HUDEP-2 (cell line): ENCODE results near the gene EML4.

Experiments used
- DNase-seq, 76 experiments: peaks; one replicate each; lab custom pipeline; 2025; ENCODE audit not compliant: unreplicated experiment in 76 of 76; lab: John Stamatoyannopoulos, UW

The EML4 gene

GRCh38 chr2:42298132-42298531, 129.0 kb downstream of the EML4 start:
- DNase-seq: no peak

DNA sequence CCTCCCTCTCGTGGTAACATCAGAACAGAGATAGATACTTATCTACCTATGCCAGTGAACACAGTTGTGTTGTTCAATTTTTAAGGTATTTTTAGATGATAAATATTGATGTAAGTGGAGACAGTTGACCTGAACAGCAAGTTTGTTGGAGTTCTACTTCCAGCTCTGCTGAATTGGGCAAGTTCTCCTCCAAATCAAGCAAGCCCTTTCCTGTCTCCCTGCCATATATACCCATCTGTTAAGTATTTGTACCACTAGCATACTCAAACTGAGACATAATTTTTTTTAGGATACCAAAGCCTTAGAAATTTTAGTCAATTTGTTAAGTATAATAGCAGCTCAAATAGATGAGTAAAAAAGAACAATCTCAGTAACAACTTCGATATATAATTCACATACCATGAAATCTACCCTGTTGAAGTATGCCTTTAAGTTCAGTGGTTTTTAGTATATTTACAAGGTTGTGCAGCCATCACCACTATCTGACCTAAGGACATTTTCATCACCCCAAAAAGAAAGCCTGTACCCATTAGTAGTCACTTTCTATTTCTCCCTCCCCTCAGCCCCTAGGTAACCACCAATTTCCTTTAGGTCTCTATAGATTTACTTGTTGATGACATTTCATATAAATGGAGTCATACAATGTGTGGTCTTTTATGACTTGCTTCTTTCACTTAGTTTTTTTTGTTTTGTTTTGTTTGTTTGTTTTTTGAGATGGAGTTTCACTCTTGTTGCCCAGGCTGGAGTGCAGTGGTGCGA, 130.0 kb downstream of the EML4 start:
- no peak for DNase-seq

- no peak for DNase-seq
These were observed 131.4 kb downstream of the EML4 start for GRCh38 chr2:42300527-42300926.

DNA sequence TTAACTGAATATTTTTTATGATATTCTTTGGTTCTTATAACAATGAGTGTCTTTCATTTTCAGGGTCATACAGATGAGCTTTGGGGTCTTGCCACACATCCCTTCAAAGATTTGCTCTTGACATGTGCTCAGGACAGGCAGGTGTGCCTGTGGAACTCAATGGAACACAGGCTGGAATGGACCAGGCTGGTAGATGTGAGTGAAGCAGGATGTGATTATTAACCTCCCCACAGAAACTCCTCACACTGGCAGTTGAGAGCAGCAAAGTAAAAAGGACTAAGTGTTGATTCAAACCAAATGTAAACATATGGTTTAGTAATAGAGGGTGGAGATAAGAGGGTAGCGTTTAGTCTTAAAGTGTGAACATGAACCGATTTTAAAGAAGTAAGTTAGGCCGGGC, 134.1 kb downstream of the EML4 start:
- no peak for DNase-seq

GRCh38 chr2:42304059-42304713, 135.0 kb downstream of the EML4 start:
- DNase-seq: no peak

DNA sequence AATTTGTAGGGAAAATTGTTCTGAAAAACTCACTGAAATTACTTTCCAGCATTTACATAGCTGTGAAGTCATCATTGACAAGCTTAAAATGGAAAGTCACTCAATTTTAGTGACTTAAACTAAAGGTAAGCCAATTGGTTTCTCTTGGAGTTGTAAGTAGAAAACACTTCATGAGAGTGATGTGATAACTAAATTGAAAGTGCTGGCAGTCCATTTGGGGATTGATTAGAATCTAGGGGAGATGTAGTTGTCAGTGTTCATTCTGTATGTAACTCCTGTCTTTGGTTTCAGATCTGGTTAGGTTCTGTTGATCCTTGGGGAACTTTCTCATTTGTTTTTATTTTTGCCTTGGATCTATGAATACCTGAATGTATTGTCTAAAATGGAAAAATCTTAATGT, 138.0 kb downstream of the EML4 start:
- DNase-seq: no peak

DNA sequence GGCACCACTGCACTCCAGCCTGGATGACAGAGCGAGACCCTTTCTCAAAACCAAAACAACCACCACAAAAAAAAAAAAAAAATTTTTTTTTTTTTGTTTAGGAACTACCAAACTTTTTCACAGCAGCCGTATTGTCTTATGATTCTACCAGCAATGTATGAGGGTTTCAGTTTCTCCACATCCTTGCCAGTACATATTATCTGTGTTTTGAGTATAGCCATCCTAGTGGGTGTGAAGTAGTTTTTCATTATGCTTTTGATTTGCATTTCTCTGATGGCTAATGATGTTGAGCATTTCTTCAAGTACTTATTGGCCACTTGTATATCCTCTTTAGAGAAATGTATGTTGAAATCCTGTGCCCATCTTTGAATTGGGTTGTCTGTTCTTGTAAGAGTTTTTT, 140.2 kb downstream of the EML4 start:
- DNase-seq: no peak

GRCh38 chr2:42310007-42310515, 140.9 kb downstream of the EML4 start:
- no peak for DNase-seq

DNA sequence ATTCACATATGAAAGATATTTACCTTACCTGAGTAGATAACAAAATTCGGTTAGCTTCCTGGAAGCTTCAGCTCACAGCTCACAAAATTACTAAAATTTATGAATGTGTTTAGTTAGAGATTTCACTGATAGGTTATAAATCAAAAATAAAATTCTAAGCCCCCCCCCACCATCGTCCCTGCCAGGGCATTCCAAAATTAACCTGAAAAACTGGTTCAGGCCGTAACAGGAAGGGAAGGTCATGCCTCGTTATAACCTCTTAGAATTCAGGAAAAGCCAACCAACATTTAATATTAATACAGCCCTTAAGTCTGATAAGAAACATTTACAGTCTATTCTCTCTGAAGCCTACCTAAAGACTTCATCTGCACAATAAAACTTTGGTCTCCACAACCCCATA, 143.0 kb downstream of the EML4 start:
- no peak for DNase-seq

DNA sequence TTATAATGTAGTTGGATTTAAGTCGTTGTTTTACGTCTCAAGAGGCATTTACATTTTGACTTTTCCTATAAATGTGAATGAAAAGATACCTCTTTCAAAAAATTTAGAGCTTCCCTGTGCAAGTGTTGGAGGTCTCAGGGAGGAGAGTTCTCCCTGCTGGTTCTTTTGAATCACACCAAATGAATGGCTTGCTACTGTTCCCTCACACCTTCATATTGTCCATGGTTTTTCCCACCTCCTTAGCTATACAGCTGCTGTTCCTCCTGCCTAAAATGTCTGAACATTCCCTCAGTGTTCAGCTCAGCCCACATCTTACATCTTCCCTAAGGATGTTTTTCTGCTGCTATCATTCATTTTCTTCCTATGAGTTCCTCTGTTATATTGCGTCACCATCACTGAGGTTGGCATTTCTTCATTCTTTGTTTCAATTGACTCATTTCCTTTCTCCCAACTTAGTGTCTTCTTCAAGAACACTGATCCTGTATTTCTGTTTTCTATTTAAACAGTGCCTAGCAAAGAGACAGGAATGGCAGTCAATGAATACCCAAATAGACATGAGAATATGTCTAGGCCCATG, 145.8 kb downstream of the EML4 start:
- DNase-seq: no peak

- no peak for DNase-seq
These were observed 146.8 kb downstream of the EML4 start for GRCh38 chr2:42315844-42316470.

DNA sequence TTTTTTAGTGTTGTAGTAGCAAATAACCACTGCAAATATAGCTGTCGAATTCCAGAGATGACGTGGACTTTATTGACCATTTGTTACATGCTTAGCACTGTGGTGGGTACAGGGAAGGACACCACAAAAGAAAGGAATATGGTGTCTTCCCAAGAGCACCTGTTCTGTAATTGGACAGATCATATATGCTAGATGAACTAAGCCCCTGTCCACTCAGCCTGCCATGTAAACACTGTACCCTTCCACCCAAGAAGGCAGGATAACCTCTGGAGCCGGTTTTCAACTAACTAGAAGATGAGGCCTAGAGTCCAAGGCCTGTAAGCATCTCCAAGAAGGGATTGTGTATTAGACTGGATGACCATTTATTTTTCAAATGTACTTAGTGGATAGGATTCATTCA, 147.8 kb downstream of the EML4 start:
- no peak for DNase-seq

DNA sequence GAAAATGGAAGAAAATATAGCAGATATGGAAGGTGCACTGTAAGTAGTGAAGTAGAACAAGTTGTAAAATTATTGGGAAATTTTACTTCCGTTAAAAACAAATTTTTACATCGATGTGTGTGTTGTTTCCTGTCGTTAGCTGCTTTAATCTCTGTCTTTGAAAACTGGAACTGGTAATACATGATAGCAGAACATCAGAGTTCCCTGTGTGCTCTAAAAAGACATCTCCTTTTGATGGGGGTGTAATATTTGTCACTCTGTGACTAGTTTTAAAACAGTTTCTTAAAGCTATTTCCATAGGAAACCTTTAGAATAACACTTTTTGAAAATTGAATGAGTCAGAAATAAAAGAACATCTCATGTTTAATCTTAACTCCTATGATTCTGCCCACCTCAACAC, 148.3 kb downstream of the EML4 start:
- DNase-seq: no peak

- DNase-seq: no peak
These were observed 148.8 kb downstream of the EML4 start for GRCh38 chr2:42317945-42318344.

GRCh38 chr2:42319265-42319664, 150.1 kb downstream of the EML4 start:
- DNase-seq: no peak

- no peak for DNase-seq
These were observed 152.4 kb downstream of the EML4 start for GRCh38 chr2:42321452-42322064.

GRCh38 chr2:42324244-42324643, 155.1 kb downstream of the EML4 start:
- no peak for DNase-seq

DNA sequence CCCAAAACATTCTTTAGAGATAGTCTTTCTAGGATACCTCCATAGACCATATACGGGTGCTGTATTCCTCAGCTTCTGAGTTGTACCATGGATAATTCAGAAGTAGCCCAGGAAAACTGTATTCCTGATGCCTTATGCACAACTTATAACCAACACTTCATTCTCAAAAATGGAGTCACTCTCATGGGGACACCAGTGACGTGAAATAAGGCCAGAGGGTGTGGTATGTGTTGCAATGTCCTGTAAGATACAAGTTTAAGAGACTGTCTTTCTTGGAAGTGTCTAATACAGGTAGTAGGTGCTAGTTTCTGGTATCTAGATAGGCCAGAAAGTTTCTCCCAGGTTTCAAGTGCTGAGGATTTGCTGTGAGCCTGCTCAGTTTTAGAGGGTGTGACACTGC, 155.8 kb downstream of the EML4 start:
- DNase-seq: no peak

GRCh38 chr2:42325609-42326008, 156.5 kb downstream of the EML4 start:
- no peak for DNase-seq

DNA sequence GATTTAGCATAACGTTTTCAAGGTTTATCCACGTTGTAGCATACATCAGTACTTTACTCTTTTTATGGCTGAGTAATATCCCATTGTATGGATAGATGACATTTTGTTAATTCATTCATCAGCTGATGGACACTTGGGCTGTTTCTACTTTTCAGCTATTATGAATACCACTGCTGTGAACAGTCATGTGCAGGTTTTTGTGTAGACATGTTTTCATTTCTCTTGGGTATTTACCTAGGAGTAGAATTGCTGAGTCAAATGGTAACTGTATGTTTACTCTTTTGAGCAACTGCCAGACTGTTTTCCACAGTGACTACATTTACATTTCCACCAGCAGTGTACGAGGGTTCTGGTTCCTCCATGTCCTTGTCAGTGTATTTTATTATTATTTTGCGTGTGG, 158.0 kb downstream of the EML4 start:
- no peak for DNase-seq
